LoVo (cell line): Measurements from ENCODE around the gene NDUFAF8.

ENCODE experiments used
- DNase-seq: peaks from one replicate; pipeline ENCODE4 v3.0.0-alpha.2; 2016; ENCODE audit warnings: low spot score

The NDUFAF8 gene

GRCh38 chr17:81200695-81201580 is 38.2 kb upstream of the NDUFAF8 start:
- DNase-seq: peak; percentile 32

GRCh38 chr17:81202318-81202717 is 36.8 kb upstream of the NDUFAF8 start:
- DNase-seq: no peak

- DNase-seq: no peak
Observed at GRCh38 chr17:81203136-81203535, 36.0 kb upstream of the NDUFAF8 start.

- no peak for DNase-seq
Observed at GRCh38 chr17:81204578-81204977, 34.5 kb upstream of the NDUFAF8 start.

GRCh38 chr17:81206166-81206565 is 33.0 kb upstream of the NDUFAF8 start:
- no peak for DNase-seq

- DNase-seq: no peak
Observed at GRCh38 chr17:81206657-81207056, 32.5 kb upstream of the NDUFAF8 start.

- DNase-seq: no peak
Observed at GRCh38 chr17:81207610-81208581, 31.2 kb upstream of the NDUFAF8 start.

- no peak for DNase-seq
Observed at GRCh38 chr17:81208651-81209050, 30.5 kb upstream of the NDUFAF8 start.

GRCh38 chr17:81209141-81209540 is 30.0 kb upstream of the NDUFAF8 start:
- DNase-seq: no peak

- no peak for DNase-seq
Observed at GRCh38 chr17:81210466-81210865, 28.7 kb upstream of the NDUFAF8 start.

GRCh38 chr17:81210868-81211267 is 28.2 kb upstream of the NDUFAF8 start:
- no peak for DNase-seq

- DNase-seq: no peak
Observed at GRCh38 chr17:81212365-81212764, 26.8 kb upstream of the NDUFAF8 start.

GRCh38 chr17:81213978-81214377 is 25.1 kb upstream of the NDUFAF8 start:
- DNase-seq: no peak

GRCh38 chr17:81217491-81217890 is 21.6 kb upstream of the NDUFAF8 start:
- DNase-seq: no peak

- no peak for DNase-seq
Observed at GRCh38 chr17:81218459-81218858, 20.7 kb upstream of the NDUFAF8 start.

GRCh38 chr17:81218991-81219390 is 20.1 kb upstream of the NDUFAF8 start:
- DNase-seq: no peak

- DNase-seq: no peak
Observed at GRCh38 chr17:81219476-81220180, 19.5 kb upstream of the NDUFAF8 start.

- no peak for DNase-seq
Observed at GRCh38 chr17:81221371-81221841, 17.7 kb upstream of the NDUFAF8 start.

- DNase-seq: no peak
Observed at GRCh38 chr17:81221842-81222619, 17.1 kb upstream of the NDUFAF8 start.

- no peak for DNase-seq
Observed at GRCh38 chr17:81222620-81222905, 16.6 kb upstream of the NDUFAF8 start.
